Ramos (cell line): Measurements from ENCODE around the gene AMIGO2.

ENCODE experiments used
- in situ Hi-C: fragments of 300-500 bp; cut with MboI; formaldehyde crosslinking; loops from one replicate; pipeline ENCODE4 v1.14.3; 2022; ENCODE audit warnings: low sequenced_read_pairs; ENCODE audit not compliant: unreplicated experiment

The AMIGO2 gene

DNA sequence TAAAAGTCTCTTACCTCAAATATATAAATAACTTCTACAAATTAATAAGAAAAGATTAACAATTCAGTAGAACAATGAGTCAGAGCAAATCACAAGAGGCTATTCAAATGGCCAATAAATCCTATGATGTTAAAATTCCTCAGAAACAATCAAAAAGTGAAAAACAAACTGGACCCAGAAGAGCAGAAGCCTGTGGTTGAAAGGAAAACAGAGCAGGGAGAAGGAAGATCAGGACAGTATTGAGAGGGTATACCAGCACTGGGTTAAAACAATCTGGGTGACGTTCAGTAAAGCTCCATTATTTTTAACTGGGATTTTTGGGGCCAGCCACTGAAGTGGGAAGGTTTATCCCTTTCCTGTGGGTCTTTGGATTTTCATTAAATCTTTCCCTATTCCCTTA, 40.0 kb downstream of the AMIGO2 start:
- in situ Hi-C loops = no loop called here

DNA sequence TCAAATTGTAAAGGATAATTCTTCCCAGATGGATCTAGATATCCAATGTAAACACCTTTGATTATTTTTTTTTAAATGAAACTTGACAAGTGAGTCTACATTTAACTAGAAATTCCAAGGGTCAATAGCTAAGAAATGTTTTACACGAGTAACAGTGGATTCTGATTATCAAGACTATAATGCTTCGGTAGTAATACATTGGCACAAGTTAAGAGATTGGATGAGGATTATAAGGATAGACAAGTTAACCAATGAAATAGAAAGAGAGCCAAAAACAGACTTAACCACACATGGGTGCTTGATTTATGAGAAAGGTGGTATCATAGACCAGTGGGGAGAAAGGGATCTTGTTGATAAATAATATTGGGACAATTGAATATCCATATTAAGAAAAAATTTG, 40.7 kb downstream of the AMIGO2 start:
- in situ Hi-C loops = no loop called here

DNA sequence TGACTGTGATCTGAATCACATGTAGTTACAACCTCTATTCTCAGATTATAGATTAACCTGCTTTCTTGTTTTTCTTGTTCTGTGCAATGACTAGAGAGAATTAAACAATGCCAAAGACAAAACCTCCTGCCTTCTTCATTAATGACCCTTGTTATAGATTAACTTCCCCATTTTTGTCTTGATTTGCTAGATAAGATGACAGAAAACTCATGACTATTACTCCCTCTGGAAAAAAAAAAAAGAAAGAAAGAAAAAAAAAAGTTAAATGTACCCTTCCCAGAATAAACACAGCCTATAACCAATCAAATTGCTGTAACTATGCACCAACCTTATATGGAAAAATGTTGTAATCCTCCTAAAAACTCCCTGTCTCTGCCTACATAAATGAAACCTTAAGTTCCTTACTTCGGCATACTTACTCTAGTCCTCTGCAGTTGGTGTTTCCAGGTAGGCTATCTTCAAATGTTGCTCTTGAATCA, 41.5 kb downstream of the AMIGO2 start:
- in situ Hi-C loops = no loop called here

DNA sequence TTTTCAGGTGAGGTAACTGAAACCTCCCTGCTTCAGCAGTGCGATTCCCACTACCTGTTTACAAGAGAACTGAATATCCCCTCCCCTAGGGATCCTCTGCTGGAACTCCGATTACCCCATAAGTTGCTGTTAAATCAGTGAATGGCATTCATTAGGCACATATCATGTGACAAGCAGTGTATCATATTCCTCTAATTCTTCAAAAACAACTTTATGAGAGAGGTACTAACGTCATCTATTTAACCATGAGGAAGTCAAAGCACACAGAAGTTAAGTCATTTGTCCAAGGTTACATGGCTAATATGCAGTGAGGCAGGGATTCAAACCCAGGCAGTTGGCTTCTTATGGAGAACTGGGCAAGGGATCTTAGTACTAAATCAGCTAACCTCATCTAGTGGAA, 44.3 kb downstream of the AMIGO2 start:
- in situ Hi-C loops = no loop called here

DNA sequence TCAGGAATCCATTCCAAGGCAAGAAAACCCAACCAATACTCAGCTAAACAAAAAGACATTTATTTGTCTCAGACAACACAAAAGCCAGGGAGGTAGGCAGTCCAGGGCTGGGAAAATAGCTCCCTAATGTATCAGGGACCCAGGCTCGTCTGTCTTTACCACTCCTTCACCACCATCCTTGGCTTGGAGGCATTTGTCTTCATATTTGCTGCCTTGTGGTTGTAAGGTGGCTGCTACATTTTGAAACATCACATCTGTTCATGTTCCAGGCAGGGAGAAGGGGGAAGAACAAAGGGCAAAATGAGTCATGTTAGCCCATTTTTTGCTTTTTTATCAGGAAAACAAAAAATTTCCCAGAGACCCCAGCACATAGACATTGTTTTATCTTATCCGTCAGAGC, 45.1 kb downstream of the AMIGO2 start:
- in situ Hi-C loops = no loop called here

DNA sequence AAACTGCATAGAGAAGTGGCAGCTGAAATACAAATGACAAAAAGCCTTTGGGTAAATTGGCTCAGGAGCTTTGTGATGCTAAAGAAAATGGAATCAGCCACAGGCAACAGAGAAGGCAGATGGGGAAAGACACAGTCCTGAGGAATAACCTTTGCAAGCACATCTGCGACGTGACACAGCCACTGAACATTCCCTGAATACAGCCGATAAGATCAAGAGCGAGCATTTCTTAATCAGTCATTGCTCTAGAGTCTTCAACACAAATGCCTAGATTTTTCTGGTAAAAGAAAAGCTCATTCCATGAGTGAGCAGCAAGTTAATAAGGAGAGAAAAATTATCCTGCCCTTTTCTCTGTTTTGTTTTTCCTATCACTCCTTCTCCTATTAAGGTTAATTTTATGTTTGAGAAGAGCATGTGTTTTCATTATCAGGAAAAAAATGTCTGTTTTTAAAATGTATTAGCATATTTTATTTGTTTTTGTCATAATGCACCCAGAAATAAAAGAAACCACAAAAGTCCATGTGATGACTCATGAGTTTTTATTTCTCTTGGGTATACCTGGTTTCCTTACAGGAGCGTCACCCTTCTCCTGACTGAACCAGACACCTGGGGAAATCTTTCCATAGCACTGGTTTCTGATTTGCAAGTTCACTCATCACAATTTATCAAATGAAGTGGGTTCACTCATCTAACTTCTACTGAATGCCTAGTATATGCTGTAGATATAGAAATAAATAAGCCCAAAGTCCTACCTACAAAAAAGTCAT, 45.8 kb downstream of the AMIGO2 start:
- in situ Hi-C loops = no loop called here

DNA sequence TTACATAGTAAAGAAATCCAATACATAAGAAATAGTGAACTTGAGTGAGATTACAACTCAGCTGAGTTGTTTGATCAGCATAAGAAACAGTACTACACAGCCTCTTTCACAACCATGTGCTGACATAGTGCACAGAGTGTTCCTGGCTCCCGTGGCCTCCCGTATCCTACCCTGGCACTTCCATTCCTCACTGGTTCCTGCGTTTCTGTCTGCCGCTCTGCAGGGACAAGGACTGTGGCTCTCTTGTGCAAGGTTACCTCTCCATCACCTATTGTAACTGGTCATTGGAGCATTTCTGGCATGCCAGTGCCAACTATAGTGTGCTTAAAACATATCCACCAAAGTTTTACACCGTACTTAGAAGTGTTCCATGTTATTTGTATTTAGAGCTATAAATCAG, 46.7 kb downstream of the AMIGO2 start:
- in situ Hi-C loops = no loop called here

DNA sequence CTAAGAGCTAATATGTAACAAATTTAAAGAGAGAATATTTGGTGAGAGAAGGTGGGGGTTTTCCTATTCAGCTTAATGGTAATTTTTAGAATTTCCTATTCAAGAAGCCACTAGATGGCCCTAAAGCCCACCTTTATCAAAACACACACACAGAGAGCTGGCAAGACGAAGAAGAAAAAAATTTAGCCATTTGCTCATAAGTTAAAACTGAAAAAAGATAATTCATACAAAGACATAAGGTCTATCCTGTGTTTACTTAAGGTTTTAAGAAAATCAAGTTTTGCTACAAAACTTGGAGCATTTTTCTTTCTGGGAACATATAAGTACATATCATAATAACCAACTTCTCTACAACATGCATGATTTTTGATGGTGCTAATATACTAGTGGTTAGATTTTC, 47.1 kb downstream of the AMIGO2 start:
- in situ Hi-C loops = no loop called here

DNA sequence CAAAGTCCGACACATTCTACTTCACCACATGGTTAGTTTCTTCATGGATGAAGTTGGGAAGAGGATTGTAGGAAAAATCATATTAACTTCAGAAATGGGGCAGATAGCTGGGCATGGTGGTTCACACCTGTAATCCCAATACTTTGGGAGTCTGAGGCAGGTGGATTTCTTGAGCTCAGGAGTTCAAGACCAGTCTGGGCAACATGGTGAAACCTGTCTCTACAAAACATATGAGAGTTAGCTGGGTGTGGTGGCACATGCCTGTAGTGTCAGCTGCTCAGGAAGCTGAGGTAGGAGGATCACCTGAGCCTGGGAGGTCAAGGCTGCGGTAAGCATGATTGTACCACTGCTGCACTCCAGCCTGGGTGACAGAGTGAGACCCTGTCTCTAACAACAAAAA, 49.9 kb downstream of the AMIGO2 start:
- in situ Hi-C loops = no loop called here

DNA sequence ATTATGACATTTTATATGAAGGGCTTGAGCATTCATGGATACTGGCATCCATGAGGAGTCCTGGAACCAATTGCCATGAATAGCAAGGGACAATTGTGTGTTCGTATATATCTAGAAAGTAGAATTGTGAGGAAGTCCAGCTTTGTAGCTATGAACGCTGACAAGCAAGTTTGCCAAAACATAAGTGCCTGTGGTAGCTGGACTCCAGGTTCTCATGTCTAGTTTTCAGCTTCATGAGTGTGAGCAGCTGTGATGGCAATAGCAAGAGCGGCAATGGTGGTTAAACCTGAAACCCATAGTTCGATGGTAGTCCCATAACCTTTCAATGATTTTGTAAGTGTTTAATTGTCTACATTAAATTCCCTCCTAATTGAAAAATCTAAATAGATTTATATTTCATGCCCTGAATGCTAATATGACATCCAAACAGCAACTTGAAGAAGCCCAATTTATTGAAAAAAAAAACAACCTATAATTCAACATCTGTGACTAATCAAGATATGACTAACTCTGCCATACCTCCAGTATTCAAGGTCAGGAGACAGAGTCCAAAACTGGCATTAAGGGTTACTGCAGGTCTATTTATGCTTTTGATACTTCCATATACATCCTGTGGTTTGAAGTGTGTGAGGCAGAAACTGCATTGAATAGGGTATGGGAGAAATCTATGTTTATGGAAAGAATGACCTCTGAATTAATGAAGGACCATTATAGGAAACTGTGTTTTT, 50.6 kb downstream of the AMIGO2 start:
- in situ Hi-C loops = no loop called here

DNA sequence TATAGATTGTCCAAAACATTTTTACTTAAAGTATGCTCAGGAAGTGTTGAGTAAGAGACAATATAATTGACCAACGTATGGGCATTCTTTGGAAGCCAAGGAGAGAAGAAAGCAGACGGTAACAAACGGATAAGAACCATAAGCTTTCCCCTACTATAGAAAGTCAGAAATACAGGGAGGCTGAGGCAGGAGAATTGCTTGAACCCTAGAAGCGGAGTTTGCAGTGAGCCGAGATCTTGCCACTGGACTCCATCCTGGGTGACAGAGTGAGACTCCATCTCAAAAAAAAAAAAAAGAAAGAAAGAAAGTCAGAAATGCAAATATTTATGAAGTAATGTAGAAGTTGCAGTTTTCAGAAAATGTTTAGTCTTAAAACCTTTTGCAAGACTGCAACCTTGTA, 51.6 kb downstream of the AMIGO2 start:
- in situ Hi-C loops = no loop called here
